ENCODE data around the gene SPSB2. TPM values are rescaled to one million over a fixed set of nuclear protein-coding genes. Genes with fewer than 3 reads are reported as not detected.

Gene SPSB2
- total and polyA plus RNA-seq, 9 of the 15 experiments (the other 6 are each of a cell fraction or from before 2014, with no cell fraction given): 0.10 to 10.6 (median 1.9) TPM

DNA sequence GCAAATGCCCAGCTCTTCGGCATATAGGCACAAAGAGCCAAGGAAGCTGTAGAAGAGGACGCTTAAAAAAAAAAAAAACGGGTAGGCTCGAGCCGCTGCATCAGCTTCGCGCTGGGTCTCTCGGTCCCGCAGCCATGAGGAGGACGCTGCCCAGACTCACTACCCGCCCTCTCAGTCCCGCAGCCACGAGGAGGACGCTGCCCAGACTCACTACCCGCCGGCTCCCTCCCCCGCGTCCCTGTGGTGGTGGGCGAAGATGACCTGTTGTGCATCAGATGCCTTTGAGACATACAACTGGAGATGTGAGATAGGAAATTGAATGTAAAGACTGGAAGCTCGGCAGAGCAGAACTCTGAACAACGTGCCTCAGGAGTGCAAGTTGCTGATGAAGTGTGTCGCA, 11.4 kb upstream of the SPSB2 start (continued):
- TF ChIP-seq, protein P1, sequence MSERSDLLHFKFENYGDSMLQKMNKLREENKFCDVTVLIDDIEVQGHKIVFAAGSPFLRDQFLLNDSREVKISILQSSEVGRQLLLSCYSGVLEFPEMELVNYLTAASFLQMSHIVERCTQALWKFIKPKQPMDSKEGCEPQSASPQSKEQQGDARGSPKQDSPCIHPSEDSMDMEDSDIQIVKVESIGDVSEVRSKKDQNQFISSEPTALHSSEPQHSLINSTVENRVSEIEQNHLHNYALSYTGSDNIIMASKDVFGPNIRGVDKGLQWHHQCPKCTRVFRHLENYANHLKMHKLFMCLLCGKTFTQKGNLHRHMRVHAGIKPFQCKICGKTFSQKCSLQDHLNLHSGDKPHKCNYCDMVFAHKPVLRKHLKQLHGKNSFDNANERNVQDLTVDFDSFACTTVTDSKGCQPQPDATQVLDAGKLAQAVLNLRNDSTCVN (CRISPR knock-in tag; IDR thresholded peaks at IDR 0.05): no peak
- TF ChIP-seq, protein P2, sequence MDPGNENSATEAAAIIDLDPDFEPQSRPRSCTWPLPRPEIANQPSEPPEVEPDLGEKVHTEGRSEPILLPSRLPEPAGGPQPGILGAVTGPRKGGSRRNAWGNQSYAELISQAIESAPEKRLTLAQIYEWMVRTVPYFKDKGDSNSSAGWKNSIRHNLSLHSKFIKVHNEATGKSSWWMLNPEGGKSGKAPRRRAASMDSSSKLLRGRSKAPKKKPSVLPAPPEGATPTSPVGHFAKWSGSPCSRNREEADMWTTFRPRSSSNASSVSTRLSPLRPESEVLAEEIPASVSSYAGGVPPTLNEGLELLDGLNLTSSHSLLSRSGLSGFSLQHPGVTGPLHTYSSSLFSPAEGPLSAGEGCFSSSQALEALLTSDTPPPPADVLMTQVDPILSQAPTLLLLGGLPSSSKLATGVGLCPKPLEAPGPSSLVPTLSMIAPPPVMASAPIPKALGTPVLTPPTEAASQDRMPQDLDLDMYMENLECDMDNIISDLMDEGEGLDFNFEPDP (CRISPR knock-in tag; IDR thresholded peaks at IDR 0.05): no peak
- TF ChIP-seq ZFP36 (IDR thresholded peaks at IDR 0.05; ENCODE audit: low read depth, low read length, partially characterized antibody) (no peak), NUFIP1 (IDR thresholded peaks at IDR 0.05; ENCODE audit: partially characterized antibody) (no peak), GATAD2B (IDR thresholded peaks at IDR 0.05; ENCODE audit: borderline replicate concordance) (no peak)

GRCh38 chr12:6883683-6884082, 10.6 kb upstream of the SPSB2 start:
- no peak overlapping the region for H3K4me2 ChIP-seq (ENCODE audit: insufficient read depth, low read length)
- in situ Hi-C loops (cut with MboI): no loop called here
- no peaks in the 10 kb centered on the region for H3K9me1 ChIP-seq (ENCODE audit: control insufficient read depth, insufficient read depth, low read length)
- ATAC-seq (no peak), DNase-seq (ENCODE audit: extremely low read depth in 1 of 4, low spot score in 3 of 4) (no peak), FAIRE-seq (no peak)
- ChIA-PET CTCF (ENCODE audit: low intra/inter-chr PET ratio) (no interaction called here), POLR2A (interaction anchor here (1.0 kb wide), 2 partner anchors 10 to 14 kb away, joined by 3 read pairs; partner anchors contain the start of gene SPSB2)
- no peak overlapping the region for H3K27ac ChIP-seq (ENCODE audit: extremely low read depth, low read depth, low read length)
- H3K9ac ChIP-seq (ENCODE audit: insufficient read depth in 1 of 2, low read depth in 2 of 2, low read length in 2 of 2): no peak overlapping the region; a peak in 1 of 4 replicates
- no peaks in the 10 kb centered on the region for H3K27me3 ChIP-seq (ENCODE audit: control insufficient read depth in 2 of 2, insufficient read depth in 2 of 2, low read length in 2 of 2)
- no peaks in the 10 kb centered on the region for H3K79me2 ChIP-seq (ENCODE audit: control insufficient read depth, insufficient read depth, low read length)
- H4K20me1 ChIP-seq (replicated peaks; ENCODE audit: control insufficient read depth, insufficient read depth, low read length): no peaks in the 10 kb centered on the region
- H3K4me1 ChIP-seq (replicated peaks in 1 of 2; ENCODE audit: control insufficient read depth in 2 of 2, insufficient read depth in 2 of 2, low read length in 2 of 2): peaks cover 3 to 9% of the 10 kb centered on the region in 2 experiments; a peak in 2 of 5 replicates
- no peak overlapping the region for H3K4me3 ChIP-seq
- intact Hi-C loops (cut with micrococcal nuclease): no loop called here
- peaks cover 14% of the 10 kb centered on the region; the same call in 1 of the 3 replicates for H3K36me3 ChIP-seq (ENCODE audit: control insufficient read depth, insufficient read depth, low read length)
- no TSS peak for BruUV-seq (replicated peaks)
- no peaks in the 10 kb centered on the region for H3K9me3 ChIP-seq (replicated peaks; ENCODE audit: control insufficient read depth, insufficient read depth, low read depth, low read length)
- H2AFZ ChIP-seq (ENCODE audit: low read depth, low read length): no peak overlapping the region
- 88% methylated on average over 4 of the region's 11 CpGs for whole genome bisulfite sequencing (ENCODE audit: insufficient coverage, low coverage, missing lambda C conversion rate)
- TF ChIP-seq ZNF384 (IDR thresholded peaks at IDR 0.05; ENCODE audit: low read depth, low read length) (no peak), PCBP2 (IDR thresholded peaks at IDR 0.05; ENCODE audit: low read depth, low read length, poor library complexity, severe bottlenecking) (no peak), DNMT1 (IDR thresholded peaks at IDR 0.05) (no peak), GABPA (tag; conservative IDR thresholded peaks at IDR 0.05; ENCODE audit: low read depth) (no peak), ZNF165 (CRISPR knock-in tag; IDR thresholded peaks at IDR 0.05; ENCODE audit: borderline replicate concordance) (no peak), E2F8 (IDR thresholded peaks at IDR 0.05; ENCODE audit: low read depth, partially characterized antibody) (no peak), NR2F6 (CRISPR knock-in tag; IDR thresholded peaks at IDR 0.05) (no peak), THRAP3 (IDR thresholded peaks at IDR 0.05; ENCODE audit: borderline replicate concordance) (no peak)
- TF ChIP-seq, protein P3, sequence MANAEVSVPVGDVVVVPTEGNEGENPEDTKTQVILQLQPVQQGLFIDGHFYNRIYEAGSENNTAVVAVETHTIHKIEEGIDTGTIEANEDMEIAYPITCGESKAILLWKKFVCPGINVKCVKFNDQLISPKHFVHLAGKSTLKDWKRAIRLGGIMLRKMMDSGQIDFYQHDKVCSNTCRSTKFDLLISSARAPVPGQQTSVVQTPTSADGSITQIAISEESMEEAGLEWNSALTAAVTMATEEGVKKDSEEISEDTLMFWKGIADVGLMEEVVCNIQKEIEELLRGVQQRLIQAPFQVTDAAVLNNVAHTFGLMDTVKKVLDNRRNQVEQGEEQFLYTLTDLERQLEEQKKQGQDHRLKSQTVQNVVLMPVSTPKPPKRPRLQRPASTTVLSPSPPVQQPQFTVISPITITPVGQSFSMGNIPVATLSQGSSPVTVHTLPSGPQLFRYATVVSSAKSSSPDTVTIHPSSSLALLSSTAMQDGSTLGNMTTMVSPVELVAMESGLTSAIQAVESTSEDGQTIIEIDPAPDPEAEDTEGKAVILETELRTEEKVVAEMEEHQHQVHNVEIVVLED (CRISPR knock-in tag; IDR thresholded peaks at IDR 0.05): no peak

All from K562 (cell line).